HG02981 (cell line): ENCODE measurements around the gene VWA3B.
A peak's percentile ranks its signal among the peaks of the same experiment; 100 is the strongest.
"Not testable (repeated sequence)": the region's sequence is repeated elsewhere in the genome, so short reads cannot be mapped to it uniquely, and the experiment has no call there.

Experiments
- ATAC-seq: cut with Tn5 transposase; IDR thresholded peaks from one replicate; pipeline ENCODE4 v1.9.1; 2021; ENCODE audit warnings: mild to moderate bottlenecking, moderate library complexity; ENCODE audit not compliant: unreplicated experiment

The VWA3B gene

GRCh38 chr2:98086491-98087446, at the start of gene VWA3B:
Gene VWA3B, plus strand, starts transcription at chr2:98087167. Its CDS starts 5,926 bp downstream, at chr2:98093093.
- peak; percentile 82 for ATAC-seq

DNA sequence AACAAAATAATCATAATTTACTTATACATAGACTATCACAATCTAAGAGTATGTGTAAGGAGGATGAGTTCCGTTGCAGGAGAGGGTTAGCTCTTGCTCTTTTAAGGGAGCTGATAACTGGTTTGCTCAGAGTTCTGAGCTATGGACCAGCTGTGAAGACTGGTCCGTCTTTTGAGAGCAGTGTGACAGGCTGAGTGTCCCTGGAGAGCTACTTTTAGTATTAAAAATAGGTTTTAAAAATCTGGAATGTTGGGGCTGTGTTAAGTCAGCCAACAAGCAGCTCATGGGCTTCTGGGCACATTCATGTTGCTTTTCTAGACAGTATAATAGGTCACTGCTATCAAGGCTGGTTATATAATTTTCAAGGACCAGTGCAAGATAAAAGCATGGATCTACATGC, 49.8 kb upstream of the VWA3B start:
- ATAC-seq: no peak

DNA sequence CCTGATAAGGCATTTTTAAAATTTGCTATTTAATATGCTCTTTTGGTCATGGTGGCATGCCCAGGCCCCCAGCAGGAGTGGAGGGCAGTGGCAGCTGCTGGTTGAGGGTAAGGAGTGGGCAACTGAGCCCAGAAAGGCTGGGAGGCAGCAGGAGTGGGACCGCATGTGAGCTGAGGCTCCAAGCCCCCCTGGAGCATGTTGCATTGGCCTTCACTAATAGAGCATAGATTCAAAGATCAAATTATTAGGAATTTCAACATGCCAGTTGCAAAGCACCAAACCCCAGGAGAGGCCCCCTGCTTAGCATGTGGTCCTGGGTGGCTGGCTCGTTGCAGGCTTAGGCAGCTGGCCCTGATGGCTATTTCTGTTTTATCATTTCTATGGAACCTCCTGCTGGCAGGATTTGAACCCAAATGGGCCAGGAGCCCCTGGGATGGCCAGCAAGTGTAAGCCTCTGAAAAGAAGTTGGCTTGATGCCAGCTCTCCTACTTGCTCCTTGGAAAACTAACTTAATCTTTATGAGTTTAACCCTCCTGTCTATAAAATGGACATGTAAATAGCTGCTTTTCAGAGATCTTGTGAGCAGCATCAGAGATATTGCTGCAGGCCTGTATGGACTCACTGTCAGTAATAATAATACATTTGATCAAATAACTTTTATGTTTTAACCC, 49.2 kb upstream of the VWA3B start:
- no peak for ATAC-seq

- no peak for ATAC-seq
Observed at GRCh38 chr2:98039085-98039756, 47.7 kb upstream of the VWA3B start.

GRCh38 chr2:98040331-98040939, 46.5 kb upstream of the VWA3B start:
- ATAC-seq: no peak

GRCh38 chr2:98043101-98043500, 43.9 kb upstream of the VWA3B start:
- no peak for ATAC-seq

- ATAC-seq: not testable (repeated sequence)
Observed at GRCh38 chr2:98044730-98045129, 42.2 kb upstream of the VWA3B start.

GRCh38 chr2:98050070-98050469, 36.9 kb upstream of the VWA3B start:
- ATAC-seq: no peak

- no peak for ATAC-seq
Observed at GRCh38 chr2:98058191-98058975, 28.6 kb upstream of the VWA3B start.

- no peak for ATAC-seq
Observed at GRCh38 chr2:98060277-98060676, 26.7 kb upstream of the VWA3B start.

DNA sequence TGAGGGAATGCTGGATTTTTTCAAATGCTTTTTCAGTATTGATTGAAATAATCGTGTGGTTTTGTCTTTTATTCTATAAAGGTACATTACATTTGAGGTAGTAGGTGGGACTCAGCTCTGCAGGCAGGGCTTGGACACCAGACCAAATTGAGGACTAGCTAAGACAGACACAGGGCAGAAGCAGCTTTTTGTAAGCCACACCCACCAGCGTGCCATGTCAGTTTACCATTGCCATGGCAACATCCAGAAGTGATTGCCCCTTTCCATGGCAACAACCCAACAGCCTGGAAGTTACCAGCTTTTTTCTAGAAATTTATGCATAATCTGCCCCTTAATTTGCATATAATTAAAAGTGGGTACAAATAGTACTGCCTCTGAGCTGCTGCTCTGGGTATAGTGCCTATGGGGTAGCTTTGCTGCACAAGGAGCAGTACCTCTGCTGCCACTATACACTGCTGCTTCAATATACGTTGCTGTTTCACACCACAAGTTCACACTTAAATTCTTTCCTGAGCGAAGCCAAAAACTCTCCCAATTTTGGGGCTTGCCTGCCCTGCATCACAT, 23.6 kb upstream of the VWA3B start:
- ATAC-seq: no peak

DNA sequence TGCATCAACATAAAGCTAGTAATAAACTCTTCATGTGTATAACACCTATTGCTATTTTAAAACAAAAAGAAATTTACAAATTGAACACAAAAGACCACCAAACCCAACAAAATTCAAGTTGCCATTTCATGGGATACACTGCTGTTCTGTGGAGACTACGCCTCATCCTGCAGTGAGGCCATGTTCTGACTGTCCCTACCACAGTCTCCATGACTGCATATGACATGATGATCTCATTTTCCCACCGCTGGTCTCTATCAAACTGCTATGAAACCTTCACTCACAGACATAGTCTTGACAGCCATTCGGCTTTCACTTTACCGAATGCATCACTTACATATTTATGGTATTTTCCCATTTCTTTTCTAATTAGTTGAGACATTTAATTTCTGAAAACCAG, 21.2 kb upstream of the VWA3B start:
- ATAC-seq: no peak

DNA sequence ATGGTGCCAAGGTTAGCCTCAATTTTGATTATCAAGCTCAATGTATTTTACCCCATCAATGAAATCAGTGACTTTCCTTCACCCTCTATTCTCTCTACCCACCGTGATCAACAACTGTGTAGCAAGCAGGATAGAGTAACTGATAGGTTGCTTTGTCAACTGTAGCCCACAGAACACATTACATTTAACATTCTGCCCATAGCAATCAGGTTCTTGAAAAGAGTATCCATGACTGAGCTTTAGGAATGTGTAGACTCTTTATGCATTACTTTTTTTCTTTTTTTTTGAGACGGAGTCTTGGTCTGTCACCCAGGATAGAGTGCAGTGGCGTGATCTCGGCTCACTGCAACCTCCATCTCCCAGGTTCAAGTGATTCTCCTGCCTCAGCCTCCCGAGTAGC, 19.8 kb upstream of the VWA3B start:
- no peak for ATAC-seq

DNA sequence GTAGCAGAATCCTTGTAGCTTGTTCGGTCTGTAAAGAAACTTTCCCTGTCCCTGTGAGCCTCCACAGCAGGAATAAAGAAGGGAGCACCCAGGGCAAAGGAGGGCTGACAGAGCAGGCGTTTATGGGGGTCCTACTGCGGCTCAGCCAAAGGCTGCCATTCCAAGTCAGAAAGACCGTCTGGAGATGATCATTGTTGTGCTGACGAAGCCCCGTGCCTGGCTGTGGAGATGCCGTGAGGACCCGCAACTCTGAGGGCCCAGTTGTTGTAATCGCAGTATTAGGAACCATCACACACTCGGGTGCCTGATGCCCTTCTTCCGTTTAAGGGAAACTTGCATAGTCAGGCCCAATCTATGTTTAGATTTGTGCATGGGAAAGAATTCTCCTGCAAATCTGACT, 16.9 kb upstream of the VWA3B start:
- no peak for ATAC-seq

GRCh38 chr2:98072442-98072841, 14.5 kb upstream of the VWA3B start:
- no peak for ATAC-seq

GRCh38 chr2:98078701-98079100, 8.3 kb upstream of the VWA3B start:
- no peak for ATAC-seq

DNA sequence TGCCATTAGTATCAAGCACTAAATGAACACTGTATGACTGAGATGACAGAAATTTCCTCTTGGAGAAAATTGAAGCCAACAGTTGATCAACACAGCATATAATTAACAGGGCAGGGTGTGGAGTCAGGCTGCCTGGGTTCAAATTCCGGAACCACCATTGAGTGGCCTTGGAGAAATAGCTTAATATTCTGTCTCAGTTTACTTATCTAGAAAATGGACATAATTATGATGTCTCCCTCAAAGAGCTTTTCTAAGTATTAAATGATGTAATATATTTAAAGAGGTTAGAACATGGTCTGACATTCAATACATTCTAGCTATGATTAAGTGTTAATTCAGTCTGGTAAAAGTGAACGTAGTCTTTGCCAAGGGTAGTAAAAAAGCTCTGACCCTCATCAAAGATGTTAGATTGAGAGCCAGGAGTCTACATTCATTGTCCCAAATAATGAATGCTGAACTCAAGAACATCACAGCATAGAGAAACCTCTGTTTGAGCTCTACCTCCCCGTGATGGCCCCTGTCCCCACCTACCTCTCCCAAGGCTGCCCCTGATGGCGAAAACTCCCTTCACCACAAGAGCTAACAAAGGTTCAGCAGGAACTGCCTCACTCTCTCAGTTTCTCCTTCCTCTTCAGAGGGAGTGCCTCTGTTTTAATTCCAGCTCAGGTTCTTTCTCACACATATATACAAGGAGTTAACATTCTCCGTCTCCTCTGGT, 2.7 kb upstream of the VWA3B start:
- no peak for ATAC-seq

DNA sequence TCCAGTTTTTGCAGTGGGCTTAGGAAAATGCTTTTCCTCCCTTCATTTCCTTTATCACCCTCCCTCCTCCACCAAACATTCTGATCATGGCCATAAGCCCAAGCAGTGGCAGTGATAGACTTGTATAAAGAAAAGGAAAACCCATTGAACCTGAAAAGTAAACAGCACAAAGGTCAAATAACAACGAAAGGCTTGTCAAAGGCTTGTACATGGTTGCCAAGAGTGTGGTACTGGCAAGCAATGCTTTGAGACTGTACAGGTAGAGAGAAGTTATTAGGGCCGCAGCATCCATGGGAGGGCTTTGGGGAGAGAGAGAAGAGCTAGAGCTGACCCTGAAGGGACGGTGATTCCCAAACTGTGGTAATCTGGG, 2.1 kb upstream of the VWA3B start:
- no peak for ATAC-seq

GRCh38 chr2:98085649-98086048, 1.3 kb upstream of the VWA3B start:
- no peak for ATAC-seq
